PC-9 (cell line): ENCODE data around the gene PKNOX2. TPM values are rescaled to one million over a fixed set of nuclear protein-coding genes. Genes with fewer than 3 reads are reported as not detected.

Experiments used
- BruUV-seq: library from RNA; stranded (reverse); fragments of 400-500 nt; replicated peaks from 2 replicates; lab custom pipeline; 2021; lab: Mats Ljungman, UMichigan
- CTCF ChIA-PET: fragments of 300-600 bp; sonication (Branson Sonifier 250); formaldehyde crosslinking; loops from one replicate; lab custom pipeline; 2022; ENCODE audit warnings: antibody characterized with exemption; lab: Charles Lee
- POLR2A ChIA-PET: fragments of 300-600 bp; sonication (Branson Sonifier 250); formaldehyde crosslinking; loops from one replicate; lab custom pipeline; 2022; ENCODE audit warnings: antibody characterized with exemption; ENCODE audit not compliant: unreplicated experiment; lab: Charles Lee
- DNase-seq, 2 experiments: peaks; one replicate each; pipeline versions ENCODE4 v3.0.0 to v3.0.0-alpha.2; 2015 to 2022; ENCODE audit warnings: mixed read lengths in 1 of 2
- H2AFZ ChIP-seq: fragments of 200-600 bp; sonication (generic); 2 replicates; pipeline ENCODE4 v1.8.1; 2017; ENCODE audit warnings: antibody characterized with exemption
- H3F3A ChIP-seq: fragments of 200-600 bp; sonication (generic); 2 replicates; pipeline ENCODE4 v1.8.1; 2017; ENCODE audit warnings: antibody characterized with exemption, mild to moderate bottlenecking, low read depth; ENCODE audit not compliant: insufficient read depth
- H3K27ac ChIP-seq: fragments of 200-600 bp; sonication (generic); 2 replicates; pipeline ENCODE4 v1.6.1; 2016; ENCODE audit warnings: mixed run types
- H3K27me3 ChIP-seq: fragments of 200-600 bp; sonication (generic); 2 replicates; pipeline ENCODE4 v1.6.1; 2016; ENCODE audit warnings: low read depth, mixed run types; ENCODE audit not compliant: insufficient read depth
- H3K36me3 ChIP-seq: fragments of 200-600 bp; sonication (generic); 2 replicates; pipeline ENCODE4 v1.6.1; 2016; ENCODE audit warnings: low read depth, mixed run types
- H3K4me1 ChIP-seq: fragments of 200-600 bp; sonication (generic); replicated peaks from 2 replicates; pipeline ENCODE4 v1.6.1; 2016; ENCODE audit warnings: mixed run types; ENCODE audit not compliant: insufficient read depth
- H3K4me2 ChIP-seq: fragments of 200-600 bp; sonication (generic); 2 replicates; pipeline ENCODE4 v1.6.1; 2017; ENCODE audit warnings: mixed run types
- H3K4me3 ChIP-seq: fragments of 200-600 bp; sonication (generic); 2 replicates; pipeline ENCODE4 v1.6.1; 2016; ENCODE audit warnings: mixed run types
- H3K79me2 ChIP-seq: fragments of 200-600 bp; sonication (generic); 2 replicates; pipeline ENCODE4 v1.6.1; 2017; ENCODE audit warnings: low read depth, mixed run types
- H3K9me2 ChIP-seq: fragments of 200-600 bp; sonication (generic); 2 replicates; pipeline ENCODE4 v1.8.1; 2017; ENCODE audit warnings: mild to moderate bottlenecking; ENCODE audit not compliant: insufficient read depth
- H3K9me3 ChIP-seq: fragments of 200-600 bp; sonication (generic); 2 replicates; pipeline ENCODE4 v1.8.1; 2016; ENCODE audit warnings: low read depth; ENCODE audit not compliant: insufficient read depth
- H4K20me1 ChIP-seq: fragments of 200-600 bp; sonication (generic); 2 replicates; pipeline ENCODE4 v1.8.1; 2017; ENCODE audit not compliant: insufficient read depth
- EZH2 ChIP-seq: fragments of 200-600 bp; sonication (generic); IDR thresholded peaks from 2 replicates; pipeline ENCODE4 v1.8.0; 2017; ENCODE audit warnings: antibody characterized with exemption, low read depth
- intact Hi-C: fragments of 100-400 bp; cut with micrococcal nuclease; formaldehyde crosslinking; loops from one replicate; pipeline ENCODE4 v1.10.0; 2022; ENCODE audit not compliant: unreplicated experiment
- total RNA-seq: library from RNA; stranded (reverse); gene quantifications from 2 replicates; pipeline ENCODE4 v1.2.3, GENCODE V29; 2021
- TF ChIP-seq, protein P1 (sequence below): fragments of 200-600 bp; sonication (generic); conservative IDR thresholded peaks from 2 replicates; pipeline ENCODE4 v1.6.1; 2017; ENCODE audit warnings: mixed run types, antibody characterized with exemption, mild to moderate bottlenecking, moderate library complexity

Gene PKNOX2
- total RNA-seq, 1 experiment from 2014 or later: not detected

DNA sequence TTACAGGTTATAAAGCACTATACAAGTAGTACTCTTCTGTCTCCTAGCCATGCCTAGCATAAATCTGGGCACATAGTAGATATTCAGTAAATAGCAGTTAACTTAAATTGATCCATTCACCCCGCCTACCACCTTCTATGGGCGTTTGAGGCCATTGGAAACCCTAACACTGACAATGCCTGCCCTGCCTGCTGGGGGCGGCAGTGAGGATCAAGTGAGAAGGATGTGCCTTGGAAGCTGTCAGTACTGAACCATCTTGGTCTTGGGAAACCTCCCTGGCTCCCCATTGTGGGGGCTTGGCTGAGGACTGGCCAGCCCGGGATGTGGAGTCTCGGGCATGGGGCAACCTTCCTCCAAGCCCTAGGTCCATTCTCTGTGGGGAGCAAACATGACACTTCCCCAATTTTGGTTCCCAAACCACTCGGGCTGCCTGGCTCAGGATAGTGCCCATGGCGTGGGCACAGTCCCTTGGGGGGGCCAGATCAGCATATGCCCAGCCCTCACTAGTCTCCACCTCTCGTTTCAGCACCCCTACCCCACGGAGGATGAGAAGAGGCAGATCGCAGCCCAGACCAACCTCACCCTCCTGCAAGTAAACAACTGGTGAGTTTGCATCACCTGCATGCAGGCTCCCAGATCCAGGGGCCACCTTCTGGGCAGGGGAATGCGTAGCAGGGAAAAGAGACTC lies 264.1 kb downstream of the PKNOX2 start:
- no TSS peak for BruUV-seq
- H3K79me2 ChIP-seq: no peaks in the 10 kb centered on the region
- no peaks in the 10 kb centered on the region for H3K36me3 ChIP-seq
- H3F3A ChIP-seq: no peaks in the 10 kb centered on the region
- H3K4me3 ChIP-seq: no peak overlapping the region
- peaks cover 28% of the 10 kb centered on the region for H3K27me3 ChIP-seq
- intact Hi-C loops: loop anchor here (2.0 kb wide), 1 partner anchor 466 kb away; no protein-coding TSS in a partner anchor
- no peak for DNase-seq
- TF ChIP-seq, protein P1, sequence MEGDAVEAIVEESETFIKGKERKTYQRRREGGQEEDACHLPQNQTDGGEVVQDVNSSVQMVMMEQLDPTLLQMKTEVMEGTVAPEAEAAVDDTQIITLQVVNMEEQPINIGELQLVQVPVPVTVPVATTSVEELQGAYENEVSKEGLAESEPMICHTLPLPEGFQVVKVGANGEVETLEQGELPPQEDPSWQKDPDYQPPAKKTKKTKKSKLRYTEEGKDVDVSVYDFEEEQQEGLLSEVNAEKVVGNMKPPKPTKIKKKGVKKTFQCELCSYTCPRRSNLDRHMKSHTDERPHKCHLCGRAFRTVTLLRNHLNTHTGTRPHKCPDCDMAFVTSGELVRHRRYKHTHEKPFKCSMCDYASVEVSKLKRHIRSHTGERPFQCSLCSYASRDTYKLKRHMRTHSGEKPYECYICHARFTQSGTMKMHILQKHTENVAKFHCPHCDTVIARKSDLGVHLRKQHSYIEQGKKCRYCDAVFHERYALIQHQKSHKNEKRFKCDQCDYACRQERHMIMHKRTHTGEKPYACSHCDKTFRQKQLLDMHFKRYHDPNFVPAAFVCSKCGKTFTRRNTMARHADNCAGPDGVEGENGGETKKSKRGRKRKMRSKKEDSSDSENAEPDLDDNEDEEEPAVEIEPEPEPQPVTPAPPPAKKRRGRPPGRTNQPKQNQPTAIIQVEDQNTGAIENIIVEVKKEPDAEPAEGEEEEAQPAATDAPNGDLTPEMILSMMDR: no peak
- no peak for TF ChIP-seq EZH2
- ChIA-PET POLR2A (no interaction called here), CTCF (interaction anchor here (0.7 kb wide), 1 partner anchor 19 kb away, joined by 3 read pairs; no protein-coding TSS in a partner anchor)
- H4K20me1 ChIP-seq: no peaks in the 10 kb centered on the region
- no peak overlapping the region for H2AFZ ChIP-seq
- H3K4me1 ChIP-seq: no peaks in the 10 kb centered on the region
- no peaks in the 10 kb centered on the region for H3K9me2 ChIP-seq
- no peak overlapping the region for H3K27ac ChIP-seq
- H3K4me2 ChIP-seq: no peak overlapping the region
- no peaks in the 10 kb centered on the region for H3K9me3 ChIP-seq

DNA sequence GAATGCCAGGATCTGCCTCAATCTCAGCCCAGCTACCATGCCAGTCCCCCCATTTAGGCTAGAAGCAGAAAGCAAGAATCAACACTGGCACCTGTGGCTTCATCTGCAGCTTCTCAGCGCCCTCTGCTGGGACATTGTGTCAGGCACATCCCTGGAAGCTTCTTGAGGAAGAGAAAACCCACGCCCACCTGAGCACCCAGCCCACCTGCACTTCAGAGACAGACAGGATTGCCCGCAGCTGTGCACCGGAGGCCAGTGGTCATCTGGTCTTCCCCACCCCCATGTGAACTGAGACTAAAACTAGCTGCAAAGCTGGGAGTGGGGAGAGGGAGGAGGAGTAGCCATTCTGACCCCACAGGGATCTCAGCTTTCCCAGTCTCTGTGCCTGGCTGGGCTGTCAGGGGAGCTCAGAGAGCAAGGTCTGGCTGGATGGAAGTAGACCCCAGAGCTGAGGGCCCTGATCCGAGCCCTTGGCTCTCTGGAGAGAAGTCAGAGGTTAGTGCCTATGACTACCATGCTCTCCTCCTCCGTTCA lies 264.7 kb downstream of the PKNOX2 start:
- Histone ChIP-seq H4K20me1 (no peaks in the 10 kb centered on the region), H3F3A (no peaks in the 10 kb centered on the region), H3K9me2 (no peaks in the 10 kb centered on the region), H3K79me2 (no peaks in the 10 kb centered on the region), H3K4me3 (no peak overlapping the region), H3K27ac (no peak overlapping the region), H3K36me3 (no peaks in the 10 kb centered on the region), H3K27me3 (peaks cover 30% of the 10 kb centered on the region), H3K9me3 (no peaks in the 10 kb centered on the region), H2AFZ (no peak overlapping the region), H3K4me1 (no peaks in the 10 kb centered on the region), H3K4me2 (no peak overlapping the region)
- TF ChIP-seq EZH2: no peak
- TF ChIP-seq, protein P1: peak; percentile 73
- no TSS peak for BruUV-seq
- intact Hi-C loops: loop anchor here (2.0 kb wide), 1 partner anchor 466 kb away; no protein-coding TSS in a partner anchor
- peak; percentile 49 to 50 for DNase-seq
- CTCF ChIA-PET: interaction anchor here (0.6 to 0.7 kb wide), 2 partner anchors 19 to 76 kb away, joined by 3 read pairs; no protein-coding TSS in a partner anchor
- POLR2A ChIA-PET: no interaction called here

DNA sequence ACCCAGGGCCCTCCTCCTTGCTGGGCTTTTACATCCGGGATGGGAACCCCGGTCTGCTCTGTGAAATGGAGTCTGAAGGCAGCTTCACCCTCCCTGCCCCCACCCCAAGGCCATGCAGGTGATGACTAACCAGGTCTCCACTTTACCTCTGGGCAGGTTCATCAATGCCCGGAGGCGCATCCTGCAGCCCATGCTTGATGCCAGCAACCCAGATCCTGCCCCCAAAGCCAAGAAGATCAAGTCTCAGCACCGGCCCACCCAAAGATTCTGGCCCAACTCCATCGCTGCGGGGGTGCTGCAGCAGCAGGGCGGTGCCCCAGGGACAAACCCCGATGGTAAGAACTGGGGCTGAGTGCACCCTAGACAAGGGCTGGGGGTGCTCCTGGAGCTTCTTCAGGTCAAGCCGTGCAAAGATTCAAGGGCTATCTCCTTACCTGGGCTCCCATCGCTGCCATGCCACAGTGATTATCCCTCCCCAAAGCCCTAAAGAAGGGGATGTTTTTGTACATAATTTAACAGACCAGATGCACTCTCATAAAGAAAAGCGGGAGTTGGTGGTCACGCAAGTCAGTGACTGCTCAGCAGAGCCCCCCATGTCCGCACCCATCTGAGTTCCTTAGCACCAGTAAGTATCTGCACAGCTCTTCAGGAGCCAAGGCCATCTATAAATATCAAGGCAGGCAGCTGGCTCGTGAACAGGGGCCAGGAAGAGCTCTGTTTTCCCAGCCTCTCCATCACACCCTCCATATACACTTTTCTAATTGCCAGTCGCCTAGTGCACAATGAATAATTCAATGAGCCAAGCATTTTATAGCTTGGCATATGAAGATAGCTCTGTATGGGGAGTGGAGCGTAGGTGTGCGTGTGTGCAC lies 265.5 kb downstream of the PKNOX2 start:
- Histone ChIP-seq H3K27me3 (peaks cover 30% of the 10 kb centered on the region), H3K27ac (no peak overlapping the region), H3K9me2 (no peaks in the 10 kb centered on the region), H4K20me1 (no peaks in the 10 kb centered on the region), H3K4me1 (no peaks in the 10 kb centered on the region), H3F3A (no peaks in the 10 kb centered on the region), H3K4me2 (no peak overlapping the region), H3K79me2 (no peaks in the 10 kb centered on the region), H2AFZ (no peak overlapping the region), H3K36me3 (no peaks in the 10 kb centered on the region), H3K9me3 (no peaks in the 10 kb centered on the region), H3K4me3 (no peak overlapping the region)
- DNase-seq: no peak
- ChIA-PET POLR2A (no interaction called here), CTCF (interaction anchor here (0.6 kb wide), 1 partner anchor 75 kb away, joined by 3 read pairs; no protein-coding TSS in a partner anchor)
- no TSS peak for BruUV-seq
- TF ChIP-seq, protein P1: no peak
- no peak for TF ChIP-seq EZH2
- intact Hi-C loops: loop anchor here (2.0 kb wide), 1 partner anchor 467 kb away; no protein-coding TSS in a partner anchor
